ENCODE results near the gene IMP3.

Gene IMP3

GRCh38 chr15:75672646-75673425 lies 32.8 kb upstream of the IMP3 start:
- no peak for DNase-seq (ENCODE audit: low spot score)

GRCh38 chr15:75671730-75672602 lies 31.9 kb upstream of the IMP3 start:
- no peak for DNase-seq (ENCODE audit: low spot score)

- DNase-seq (ENCODE audit: low spot score), result no peak
Observed at GRCh38 chr15:75669879-75670212, 29.8 kb upstream of the IMP3 start.

GRCh38 chr15:75669191-75669878 lies 29.3 kb upstream of the IMP3 start:
- DNase-seq (ENCODE audit: low spot score), result no peak

GRCh38 chr15:75666823-75667501 lies 26.9 kb upstream of the IMP3 start:
- DNase-seq (ENCODE audit: low spot score), result no peak

GRCh38 chr15:75663931-75664421 lies 24.0 kb upstream of the IMP3 start:
- no peak for DNase-seq (ENCODE audit: low spot score)

GRCh38 chr15:75662823-75663519 lies 22.9 kb upstream of the IMP3 start:
- no peak for DNase-seq (ENCODE audit: low spot score)

- no peak for DNase-seq (ENCODE audit: low spot score)
Observed at GRCh38 chr15:75661756-75662140, 21.7 kb upstream of the IMP3 start.

- no peak for DNase-seq (ENCODE audit: low spot score)
Observed at GRCh38 chr15:75661100-75661755, 21.2 kb upstream of the IMP3 start.

- no peak for DNase-seq (ENCODE audit: low spot score)
Observed at GRCh38 chr15:75659928-75660645, 20.1 kb upstream of the IMP3 start.

GRCh38 chr15:75659141-75659771 lies 19.2 kb upstream of the IMP3 start:
- DNase-seq (ENCODE audit: low spot score), result no peak

- DNase-seq (ENCODE audit: low spot score), result no peak
Observed at GRCh38 chr15:75656813-75657212, 16.8 kb upstream of the IMP3 start.

- no peak for DNase-seq (ENCODE audit: low spot score)
Observed at GRCh38 chr15:75656331-75656730, 16.3 kb upstream of the IMP3 start.

GRCh38 chr15:75655931-75656330 lies 15.9 kb upstream of the IMP3 start:
- DNase-seq (ENCODE audit: low spot score), result no peak

GRCh38 chr15:75654201-75654907 lies 14.3 kb upstream of the IMP3 start:
- DNase-seq (ENCODE audit: low spot score), result no peak

GRCh38 chr15:75653347-75653913 lies 13.4 kb upstream of the IMP3 start:
- no peak for DNase-seq (ENCODE audit: low spot score)

- DNase-seq (ENCODE audit: low spot score), result no peak
Observed at GRCh38 chr15:75651810-75652543, 12.0 kb upstream of the IMP3 start.
